HEK293T (cell line): Measurements from ENCODE around the gene FXN.

ENCODE experiments used
- CTCF ChIA-PET: fragments of 350-600 bp; formaldehyde crosslinking; extraction: SDS; loops from one replicate; lab custom pipeline; 2021; ENCODE audit warnings: antibody characterized with exemption, inconsistent platforms; lab: Yijun Ruan, JAX
- POLR2A ChIA-PET: fragments of 350-600 bp; formaldehyde crosslinking; extraction: SDS; loops from one replicate; lab custom pipeline; 2020; ENCODE audit warnings: antibody characterized with exemption, inconsistent platforms; lab: Yijun Ruan, JAX
- DNase-seq: peaks from one replicate; pipeline ENCODE4 v3.0.0; 2012; ENCODE audit warnings: mixed read lengths; ENCODE audit errors: extremely low spot score
- ARNT ChIP-seq: fragments of 450-650 bp; IDR thresholded peaks from 2 replicates; pipeline ENCODE4 v1.6.1; 2017; ENCODE audit warnings: mild to moderate bottlenecking
- BHLHE40 ChIP-seq: fragments of 450-650 bp; IDR thresholded peaks from 2 replicates; pipeline ENCODE4 v1.6.1; 2016; ENCODE audit warnings: mild to moderate bottlenecking, moderate library complexity, borderline replicate concordance
- CTBP1 ChIP-seq: fragments of 450-650 bp; IDR thresholded peaks from 2 replicates; pipeline ENCODE4 v1.6.1; 2016; ENCODE audit warnings: borderline replicate concordance
- ELF4 ChIP-seq: fragments of 450-650 bp; IDR thresholded peaks from 2 replicates; pipeline ENCODE4 v1.6.1; 2017; ENCODE audit warnings: antibody characterized with exemption
- FOXA1 ChIP-seq: fragments of 450-650 bp; IDR thresholded peaks from 2 replicates; pipeline ENCODE4 v1.6.1; 2016; ENCODE audit warnings: mild to moderate bottlenecking
- FOXK2 ChIP-seq: fragments of 450-650 bp; IDR thresholded peaks from 2 replicates; pipeline ENCODE4 v1.6.1; 2016; ENCODE audit warnings: mild to moderate bottlenecking
- FOXM1 ChIP-seq: fragments of 450-650 bp; IDR thresholded peaks from 2 replicates; pipeline ENCODE4 v1.6.1; 2017; ENCODE audit warnings: mild to moderate bottlenecking, borderline replicate concordance
- HDGF ChIP-seq: fragments of 450-650 bp; IDR thresholded peaks from 2 replicates; pipeline ENCODE4 v1.6.1; 2017; ENCODE audit warnings: antibody characterized with exemption, borderline replicate concordance
- L3MBTL2 ChIP-seq: fragments of 450-650 bp; conservative IDR thresholded peaks from 2 replicates; pipeline ENCODE4 v1.6.1; 2016; ENCODE audit warnings: mild to moderate bottlenecking
- LEF1 ChIP-seq: fragments of 450-650 bp; IDR thresholded peaks from 2 replicates; pipeline ENCODE4 v1.6.1; 2017; ENCODE audit warnings: mild to moderate bottlenecking, borderline replicate concordance
- NFRKB ChIP-seq: fragments of 450-650 bp; IDR thresholded peaks from 2 replicates; pipeline ENCODE4 v1.6.1; 2016; ENCODE audit warnings: mild to moderate bottlenecking, moderate library complexity
- PKNOX1 ChIP-seq: fragments of 450-650 bp; IDR thresholded peaks from 2 replicates; pipeline ENCODE4 v1.6.1; 2016
- SP1 ChIP-seq: fragments of 450-650 bp; IDR thresholded peaks from 2 replicates; pipeline ENCODE4 v1.6.1; 2017
- SUZ12 ChIP-seq: fragments of 450-650 bp; IDR thresholded peaks from 2 replicates; pipeline ENCODE4 v1.6.1; 2016; ENCODE audit warnings: mild to moderate bottlenecking
- TARDBP ChIP-seq: fragments of 450-650 bp; IDR thresholded peaks from 2 replicates; pipeline ENCODE4 v1.6.1; 2016
- ZNF384 ChIP-seq: fragments of 450-650 bp; IDR thresholded peaks from 2 replicates; pipeline ENCODE4 v1.6.1; 2016

Gene FXN

GRCh38 chr9:69030851-69031645 lies 4.5 kb upstream of the FXN start:
- POLR2A ChIA-PET = no interaction called here

GRCh38 chr9:69034071-69034470 lies 1.5 kb upstream of the FXN start:
- DNase-seq = no peak
- ChIA-PET POLR2A (no interaction called here), CTCF (interaction anchor here (0.6 kb wide), 1 partner anchor 29 kb away, joined by 4 read pairs; no protein-coding TSS in a partner anchor)
- TF ChIP-seq PKNOX1 (no peak), FOXK2 (no peak), L3MBTL2 (no peak), SUZ12 (no peak), CTBP1 (no peak), TARDBP (no peak), FOXA1 (no peak), FOXM1 (no peak)

More at GRCh38 chr9:69030851-69031645, 4.5 kb upstream of the FXN start:
- CTCF ChIA-PET = no interaction called here
- DNase-seq = no peak
- TF ChIP-seq ELF4 (no peak), ZNF384 (no peak), FOXM1 (no peak), FOXA1 (no peak), BHLHE40 (no peak), SP1 (no peak), CTBP1 (no peak), NFRKB (no peak), SUZ12 (no peak)

GRCh38 chr9:69036309-69036708 lies 757 bp downstream of the FXN start:
- no peak for TF ChIP-seq L3MBTL2
- no peak for TF ChIP-seq FOXK2
- no peak for DNase-seq
- CTCF ChIA-PET = interaction anchor here (1.2 kb wide), 1 partner anchor 24 kb away, joined by 3 read pairs; no protein-coding TSS in a partner anchor
- POLR2A ChIA-PET = interaction anchor here (0.9 to 1.4 kb wide), 3 partner anchors 10 to 144 kb away, joined by 3 to 6 read pairs (median 3); no protein-coding TSS in a partner anchor

- no peak for DNase-seq
- no peak for TF ChIP-seq FOXM1
- TF ChIP-seq HDGF = no peak
- TF ChIP-seq ZNF384 = no peak
- POLR2A ChIA-PET = no interaction called here
- CTCF ChIA-PET = no interaction called here
Measured at GRCh38 chr9:69036799-69037198, 1.2 kb downstream of the FXN start.

- TF ChIP-seq NFRKB (no peak), SUZ12 (no peak), SP1 (no peak), HDGF (no peak), PKNOX1 (no peak), L3MBTL2 (no peak), FOXA1 (no peak), ELF4 (no peak), CTBP1 (no peak), FOXK2 (no peak)
- CTCF ChIA-PET = no interaction called here
- DNase-seq = no peak
- POLR2A ChIA-PET = no interaction called here
Measured at GRCh38 chr9:69040646-69041045, 5.1 kb downstream of the FXN start.

- no peak for TF ChIP-seq TARDBP
- no peak for TF ChIP-seq ELF4
- no peak for TF ChIP-seq HDGF
- TF ChIP-seq NFRKB = no peak
- no peak for TF ChIP-seq ZNF384
- TF ChIP-seq SUZ12 = no peak
- TF ChIP-seq PKNOX1 = no peak
- no peak for TF ChIP-seq ARNT
- no peak for TF ChIP-seq FOXK2
- no peak for TF ChIP-seq BHLHE40
- TF ChIP-seq SP1 = no peak
- no peak for TF ChIP-seq CTBP1
- TF ChIP-seq FOXA1 = no peak
- no peak for TF ChIP-seq L3MBTL2
- TF ChIP-seq FOXM1 = no peak
- no peak for TF ChIP-seq LEF1
- DNase-seq = no peak
- POLR2A ChIA-PET = no interaction called here
- CTCF ChIA-PET = interaction anchor here (0.7 kb wide), 1 partner anchor 233 kb away, joined by 3 read pairs; no protein-coding TSS in a partner anchor
Measured at GRCh38 chr9:69044240-69045219, 9.0 kb downstream of the FXN start.
